Right lobe of liver (tissue), 6 donors: ENCODE results near the gene ENPP6. TPM values are rescaled to one million over a fixed set of nuclear protein-coding genes. Genes with fewer than 3 reads are reported as not detected.

Experiments
- ATAC-seq, 4 donors: fragments of 200-7000 bp; cut with Tn5 transposase; one replicate each; pipeline ENCODE4 v1.9.1; 2020; ENCODE audit warnings: mild to moderate bottlenecking in 4 of 4, moderate library complexity in 4 of 4
- DNase-seq, 3 donors: peaks; one replicate each; pipeline ENCODE4 v3.0.0-alpha.2; 2020
- H3K27ac ChIP-seq, 3 donors: fragments of 200-600 bp; one replicate each; pipeline ENCODE4 v1.8.0; 2022
- H3K27me3 ChIP-seq, 2 donors: fragments of 200-600 bp; one replicate each; pipeline ENCODE4 v1.8.0; 2022
- H3K36me3 ChIP-seq, 4 donors: fragments of 200-600 bp; sonication (generic) in 1 of 4; one replicate each; pipeline versions ENCODE4 v1.5.1 to v1.8.0; 2017 to 2022; ENCODE audit warnings: control low read depth in 1 of 4
- H3K4me1 ChIP-seq, 4 donors: fragments of 200-600 bp; sonication (generic) in 1 of 4; one replicate each; pipeline versions ENCODE4 v1.5.1 to v1.8.0; 2017 to 2022; ENCODE audit warnings: control low read depth in 1 of 4
- H3K4me3 ChIP-seq, 3 donors: fragments of 200-600 bp; one replicate each; pipeline ENCODE4 v1.8.0; 2022
- H3K9me3 ChIP-seq, 4 donors: fragments of 200-600 bp; sonication (generic) in 1 of 4; one replicate each; pipeline versions ENCODE4 v1.5.1 to v1.8.0; 2017 to 2022; ENCODE audit warnings: control low read depth in 1 of 4
- CTCF ChIP-seq, 4 donors: fragments of 200-600 bp in 3 of 4; fragments of 450-650 bp in 1 of 4; IDR thresholded peaks; one replicate each; pipeline versions ENCODE4 v1.5.1 to v1.8.0; 2016 to 2022; ENCODE audit warnings: antibody characterized with exemption in 4 of 4, mild to moderate bottlenecking in 2 of 4
- POLR2A ChIP-seq: fragments of 450-650 bp; IDR thresholded peaks from one replicate; pipeline ENCODE4 v1.6.1; 2017; ENCODE audit warnings: antibody characterized with exemption, mild to moderate bottlenecking
- WGBS: methylation state at CpG from one replicate; pipeline ENCODE4 v1.1.6; 2018; ENCODE audit warnings: low coverage, low lambda C conversion rate; ENCODE audit not compliant: insufficient coverage; ENCODE audit errors: missing lambda C conversion rate; 5-methylcytosine and 5-hydroxymethylcytosine counted together
- intact Hi-C, 2 donors: fragments of 100-400 bp; cut with DNase I; formaldehyde crosslinking; loops; one replicate each; pipeline versions ENCODE4 v1.11.2 to v1.14.1; 2022
- total RNA-seq, 6 experiments: library from RNA; depleted of rRNA in 2 of 6; stranded (reverse); fragments of >200 nt in 2 of 6; fragmentation: NEBNext Ultra II Directional in 3 of 6; extraction: Animal tissue kit (Norgen Biotek cat#: 25700) in 3 of 6; gene quantifications; one replicate each; pipeline versions ENCODE4 v1.1.0 to v1.2.4, GENCODE V29; 2016 to 2023
- donor health status: DM: no; HTN: yes; CAD: no.
- donor health status: DM: no; HTN: no; CAD: no.
- donor health status: DM: no; HTN: no; CAD: no.
- donor health status: DM: no; HTN: yes; CAD: no.
- donor health status: DM: no; HTN: yes; CAD: no.

The ENPP6 gene
- total RNA-seq, 6 experiments from 2014 or later = 0.06 to 0.42 TPM; not detected in 4

- WGBS = 100% methylated on average over 3 of the region's 13 CpGs
- DNase-seq (no peak), ATAC-seq (no peak)
- intact Hi-C loops = no loop called here
- Histone ChIP-seq H3K36me3 (no peaks in the 10 kb centered on the region), H3K27me3 (no peaks in the 10 kb centered on the region), H3K4me3 (no peak overlapping the region), H3K9me3 (no peaks in the 10 kb centered on the region), H3K4me1 (peaks cover 0 to 43% (median 14%) of the 10 kb centered on the region in 4 donors), H3K27ac (no peak overlapping the region)
- TF ChIP-seq CTCF (IDR thresholded peaks at IDR 0.05) = no peak
- TF ChIP-seq POLR2A = no peak
These were observed 65.6 kb downstream of the ENPP6 start for GRCh38 chr4:184151988-184152485.

- ATAC-seq (peak; percentile 88 to 93 (median 90)), DNase-seq (peak in 1 of 3 donors; percentile 73)
- TF ChIP-seq POLR2A = no peak
- Histone ChIP-seq H3K36me3 (no peaks in the 10 kb centered on the region), H3K4me3 (no peak overlapping the region), H3K9me3 (no peaks in the 10 kb centered on the region), H3K27me3 (no peaks in the 10 kb centered on the region), H3K27ac (peak overlapping the region; percentile 65 to 89 (median 79)), H3K4me1 (peaks cover 0 to 43% (median 14%) of the 10 kb centered on the region in 4 donors)
- intact Hi-C loops = no loop called here
- WGBS = 30% methylated on average over 7 of the region's 7 CpGs
These were observed 67.4 kb downstream of the ENPP6 start for GRCh38 chr4:184150102-184150839.

GRCh38 chr4:184148738-184149637, 68.7 kb downstream of the ENPP6 start:
- H3K27me3 ChIP-seq = no peaks in the 10 kb centered on the region
- H3K4me1 ChIP-seq = peaks cover 0 to 41% (median 14%) of the 10 kb centered on the region in 4 donors
- H3K36me3 ChIP-seq = no peaks in the 10 kb centered on the region
- no peaks in the 10 kb centered on the region for H3K9me3 ChIP-seq
- TF ChIP-seq POLR2A (no peak), CTCF (IDR thresholded peaks at IDR 0.05) (no peak)
- ATAC-seq = peak in 1 of 4 donors; percentile 48
- no peak for DNase-seq
- H3K27ac ChIP-seq = peak overlapping the region in 1 of 3 donors; percentile 48
- 43% methylated on average over 3 of the region's 4 CpGs for WGBS
- H3K4me3 ChIP-seq = no peak overlapping the region
- intact Hi-C loops = no loop called here

- 57% methylated on average over 8 of the region's 8 CpGs for WGBS
- no peaks in the 10 kb centered on the region for H3K9me3 ChIP-seq
- H3K27me3 ChIP-seq = no peaks in the 10 kb centered on the region
- H3K36me3 ChIP-seq = no peaks in the 10 kb centered on the region
- H3K4me1 ChIP-seq = peaks cover 0 to 35% (median 14%) of the 10 kb centered on the region in 4 donors
- DNase-seq (no peak), ATAC-seq (no peak)
- no peak overlapping the region for H3K4me3 ChIP-seq
- intact Hi-C loops = no loop called here
- no peak for TF ChIP-seq POLR2A
- no peak for TF ChIP-seq CTCF (IDR thresholded peaks at IDR 0.05)
- H3K27ac ChIP-seq = no peak overlapping the region
These were observed 69.6 kb downstream of the ENPP6 start for GRCh38 chr4:184147858-184148737.
